Upper lobe of right lung (tissue), 1 donor: Measurements from ENCODE around the gene TRAF7. TPM values are rescaled to one million over a fixed set of nuclear protein-coding genes. Genes with fewer than 3 reads are reported as not detected.

ENCODE experiments used
- ATAC-seq: fragments of 200-7000 bp; cut with Tn5 transposase; one replicate; pipeline ENCODE4 v1.9.1; 2020; ENCODE audit warnings: mild to moderate bottlenecking, moderate library complexity
- DNase-seq: peaks from one replicate; pipeline ENCODE4 v3.0.0-alpha.2; 2020
- H3K27ac ChIP-seq: fragments of 200-600 bp; one replicate; pipeline ENCODE4 v1.8.0; 2022
- H3K27me3 ChIP-seq: fragments of 200-600 bp; one replicate; pipeline ENCODE4 v1.8.0; 2022; ENCODE audit warnings: mild to moderate bottlenecking
- H3K36me3 ChIP-seq: fragments of 200-600 bp; one replicate; pipeline ENCODE4 v1.8.0; 2022
- H3K4me1 ChIP-seq: fragments of 200-600 bp; one replicate; pipeline ENCODE4 v1.8.0; 2022
- H3K4me3 ChIP-seq: fragments of 200-600 bp; one replicate; pipeline ENCODE4 v1.8.0; 2022; ENCODE audit warnings: mild to moderate bottlenecking
- H3K9me3 ChIP-seq: fragments of 200-600 bp; one replicate; pipeline ENCODE4 v1.8.0; 2022
- CTCF ChIP-seq: fragments of 200-600 bp; IDR thresholded peaks from one replicate; pipeline ENCODE4 v1.8.0; 2022; ENCODE audit warnings: antibody characterized with exemption
- intact Hi-C: fragments of 100-400 bp; cut with DNase I; formaldehyde crosslinking; loops from one replicate; pipeline ENCODE4 v1.11.0; 2022
- microRNA-seq: library from miRNA; unstranded; fragments of <30 nt; microRNA quantifications from one replicate; pipeline ENCODE4 v1.2.0, GENCODE V29; 2020; ENCODE audit warnings: borderline microRNAs expressed
- total RNA-seq: library from RNA; stranded (reverse); fragmentation: NEBNext Ultra II Directional; extraction: Animal tissue kit (Norgen Biotek cat#: 25700); gene quantifications from one replicate; pipeline ENCODE4 v1.2.1, GENCODE V29; 2021
- donor health status: DM: no; HTN: yes; CAD: no; lungs with severe emphysema.

The TRAF7 gene
- total RNA-seq, 1 donor from 2014 or later: 64.3 TPM

DNA sequence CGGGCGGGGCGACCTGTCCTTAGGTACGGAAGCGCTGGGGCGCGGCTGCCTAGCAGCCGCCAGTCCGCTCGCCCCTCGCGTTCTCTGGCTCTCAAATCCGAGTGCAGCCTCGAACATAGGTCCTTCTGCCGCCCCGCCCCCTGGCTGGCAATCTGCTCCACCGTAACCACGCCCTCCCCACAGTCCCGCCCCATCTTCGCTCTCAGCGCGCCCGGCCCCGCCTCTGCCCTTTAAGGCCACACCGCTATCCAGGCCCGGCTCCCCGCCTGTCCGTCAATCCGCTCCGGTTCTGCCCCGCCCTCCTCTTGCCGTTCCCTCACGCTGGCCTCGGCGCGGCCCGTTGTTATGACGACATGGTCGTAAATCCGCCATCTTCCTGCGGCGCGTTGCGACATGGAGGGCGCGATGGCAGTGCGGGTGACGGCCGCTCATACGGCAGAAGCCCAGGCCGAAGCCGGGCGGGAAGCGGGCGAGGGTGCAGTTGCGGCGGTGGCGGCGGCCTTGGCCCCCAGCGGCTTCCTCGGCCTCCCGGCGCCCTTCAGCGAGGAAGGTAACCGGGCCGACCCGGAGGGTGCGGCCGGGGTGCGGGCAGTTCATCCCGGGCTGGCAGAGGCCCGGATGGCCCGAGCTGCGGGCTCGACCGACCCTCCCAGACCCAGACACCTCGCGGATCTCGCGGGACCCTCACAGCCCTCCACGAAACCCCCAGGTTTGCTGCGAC is 67.8 kb downstream of the TRAF7 start, which contains the start of gene E4F1:
E4F1 (plus strand) TSS at position 371 of the 721 bp plus-strand sequence; CDS start at position 394, 23 bp downstream.
- DNase-seq: peak; percentile 100
- H3K36me3 ChIP-seq: peaks cover 4% of the 10 kb centered on the region
- no peaks in the 10 kb centered on the region for H3K9me3 ChIP-seq
- intact Hi-C loops: no loop called here
- H3K27ac ChIP-seq: peak within 1 kb of the TSS; percentile 84
- TF ChIP-seq CTCF: no peak
- no peaks in the 10 kb centered on the region for H3K27me3 ChIP-seq
- H3K4me3 ChIP-seq: peak within 1 kb of the TSS; percentile 76
- H3K4me1 ChIP-seq: peaks cover 19% of the 10 kb centered on the region
- peak; percentile 99 for ATAC-seq

DNA sequence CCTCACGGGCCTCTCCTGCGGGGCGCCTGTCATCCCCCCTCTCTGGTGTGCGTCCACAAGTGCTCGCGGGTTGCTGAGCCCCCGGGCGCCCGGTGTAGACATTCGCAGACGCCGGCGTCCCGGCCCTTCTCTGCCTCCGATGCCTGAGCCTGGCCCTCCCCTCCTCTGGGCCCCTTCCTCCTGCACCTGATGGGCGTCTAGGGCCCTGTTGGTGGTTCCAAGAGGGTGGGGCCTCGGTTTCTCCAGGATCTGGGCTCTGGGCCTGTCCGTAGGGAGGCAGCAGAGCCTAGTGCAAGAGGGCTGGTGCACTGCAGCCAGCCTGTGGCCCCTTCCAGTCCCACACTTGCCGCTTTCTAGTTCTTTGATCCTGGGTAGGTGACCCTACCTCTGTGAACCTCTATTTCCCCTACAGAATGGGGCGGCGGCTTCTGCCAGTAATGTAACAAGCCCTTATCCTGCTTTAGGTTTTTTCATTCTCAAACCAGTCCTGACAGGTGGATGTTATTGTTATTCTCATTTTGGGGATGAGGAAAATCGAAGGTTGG is 68.4 kb downstream of the TRAF7 start:
- intact Hi-C loops: no loop called here
- TF ChIP-seq CTCF: no peak
- Histone ChIP-seq H3K27ac (peak overlapping the region; percentile 84), H3K4me1 (peaks cover 19% of the 10 kb centered on the region), H3K4me3 (peak overlapping the region; percentile 76), H3K27me3 (no peaks in the 10 kb centered on the region), H3K9me3 (no peaks in the 10 kb centered on the region), H3K36me3 (peaks cover 10% of the 10 kb centered on the region)
- DNase-seq (no peak), ATAC-seq (peak; percentile 56)

- TF ChIP-seq CTCF: no peak
- Histone ChIP-seq H3K27ac (no peak overlapping the region), H3K9me3 (no peaks in the 10 kb centered on the region), H3K27me3 (no peaks in the 10 kb centered on the region), H3K36me3 (peaks cover 25% of the 10 kb centered on the region), H3K4me3 (no peak overlapping the region), H3K4me1 (peaks cover 19% of the 10 kb centered on the region)
- intact Hi-C loops: no loop called here
- ATAC-seq (no peak), DNase-seq (no peak)
Measured at GRCh38 chr16:2226245-2226793, 70.7 kb downstream of the TRAF7 start.

DNA sequence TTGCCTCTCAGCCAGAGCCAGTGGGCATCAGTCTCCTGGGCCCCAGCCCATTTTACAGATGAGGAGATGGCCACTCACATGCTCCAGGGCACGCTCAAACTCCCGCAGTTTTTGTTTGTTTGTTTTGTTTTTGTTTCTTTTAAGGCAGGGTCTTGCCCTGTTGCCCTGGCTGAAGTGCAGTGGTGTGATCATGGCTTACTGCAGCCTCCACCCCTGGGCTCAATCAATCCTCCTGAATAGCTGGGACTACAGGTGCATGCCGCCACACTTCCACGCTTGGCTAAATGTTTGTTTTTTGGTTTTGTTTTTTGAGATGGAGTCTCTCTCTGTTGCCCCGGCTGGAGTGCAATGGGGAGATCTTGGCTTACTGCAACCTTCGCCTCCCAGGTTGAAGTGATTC is 71.3 kb downstream of the TRAF7 start:
- Histone ChIP-seq H3K36me3 (peaks cover 31% of the 10 kb centered on the region), H3K27ac (no peak overlapping the region), H3K4me1 (peaks cover 19% of the 10 kb centered on the region), H3K9me3 (no peaks in the 10 kb centered on the region), H3K4me3 (no peak overlapping the region), H3K27me3 (no peaks in the 10 kb centered on the region)
- no peak for TF ChIP-seq CTCF
- no peak for DNase-seq
- intact Hi-C loops: no loop called here
- ATAC-seq: no peak

Small RNA genes lying within 50 kb of the gene (microRNA-seq; reads per million reads assigned to microRNA genes)
- gene MIR3180-5 (not detected), gene MIR4516 (not detected), gene MIR6511B1 (not detected)

Other genes starting within 250 kb of the TRAF7 start
- not detected for gene HS3ST6, start 237.4 kb upstream of the TRAF7 start, total RNA-seq
- gene MSRB1, start 212.6 kb upstream of the TRAF7 start, total RNA-seq: 28.8 TPM
- gene RPL3L, start 201.1 kb upstream of the TRAF7 start, total RNA-seq: not detected
- gene NDUFB10, start 196.2 kb upstream of the TRAF7 start, total RNA-seq: 86.7 TPM
- 1,490 TPM for gene RPS2, start 191.0 kb upstream of the TRAF7 start, total RNA-seq
- gene RNF151, start 188.9 kb upstream of the TRAF7 start, total RNA-seq: not detected
- 24.7 TPM for gene TBL3, start 183.7 kb upstream of the TRAF7 start, total RNA-seq
- gene NOXO1, start 174.3 kb upstream of the TRAF7 start, total RNA-seq: 1.8 TPM
- gene GFER, start 171.6 kb upstream of the TRAF7 start, total RNA-seq: 23.1 TPM
- 0.61 TPM for gene SYNGR3, start 165.8 kb upstream of the TRAF7 start, total RNA-seq
- gene ZNF598, start 146.0 kb upstream of the TRAF7 start, total RNA-seq: 38.2 TPM
- gene NPW, start 136.0 kb upstream of the TRAF7 start, total RNA-seq: not detected
- 363 TPM for gene NHERF2, start 128.9 kb upstream of the TRAF7 start, total RNA-seq
- gene NTHL1, start 107.9 kb upstream of the TRAF7 start, total RNA-seq: 26.4 TPM
- gene TSC2, start 107.8 kb upstream of the TRAF7 start, total RNA-seq: 119 TPM
- gene PKD1, start 19.9 kb upstream of the TRAF7 start, total RNA-seq: 84.8 TPM
- 0.67 TPM for gene RAB26, start 7.2 kb upstream of the TRAF7 start, total RNA-seq
- gene CASKIN1, start 40.8 kb downstream of the TRAF7 start, total RNA-seq: 0.06 TPM
- 29.9 TPM for gene MLST8, start 49.7 kb downstream of the TRAF7 start, total RNA-seq
- 7.5 TPM for gene BRICD5, start 55.1 kb downstream of the TRAF7 start, total RNA-seq
- 15.0 TPM for gene PGP, start 59.1 kb downstream of the TRAF7 start, total RNA-seq
- 22.6 TPM for gene E4F1, start 67.8 kb downstream of the TRAF7 start, total RNA-seq
- 0.78 TPM for gene DNASE1L2, start 80.7 kb downstream of the TRAF7 start, total RNA-seq
- 46.2 TPM for gene ECI1, start 95.8 kb downstream of the TRAF7 start, total RNA-seq
- gene RNPS1, start 112.3 kb downstream of the TRAF7 start, total RNA-seq: 116 TPM
- gene ABCA3, start 184.9 kb downstream of the TRAF7 start, total RNA-seq: 598 TPM